ENCODE data around the gene PIP5K1C. TPM values are rescaled to one million over a fixed set of nuclear protein-coding genes. Genes with fewer than 3 reads are reported as not detected.

Gene PIP5K1C
- total RNA-seq, 1 experiment from 2014 or later = 34.0 TPM

GRCh38 chr19:3608079-3608641, 92.1 kb downstream of the PIP5K1C start (continued):
- no peak for TF ChIP-seq ZBTB21 (CRISPR knock-in tag; IDR thresholded peaks at IDR 0.05; ENCODE audit: borderline replicate concordance)
- TF ChIP-seq AR (CRISPR knock-in tag; IDR thresholded peaks at IDR 0.05) = no peak
- no peak for TF ChIP-seq ZSCAN18 (CRISPR knock-in tag; IDR thresholded peaks at IDR 0.05)

- peak overlapping the region; percentile 68 for H3K4me3 Mint-ChIP-seq
- H3K36me3 Mint-ChIP-seq = no peaks in the 10 kb centered on the region; the same call in 1 of the 2 replicates
- ATAC-seq = peak; percentile 67
- POLR2A ChIA-PET = interaction anchor here (0.5 to 0.7 kb wide), 2 partner anchors 31 to 1145 kb away, joined by 3 to 4 read pairs; no protein-coding TSS in a partner anchor
- H3K4me1 Mint-ChIP-seq = peaks cover 11% of the 10 kb centered on the region
- no peak for TF ChIP-seq IRF1 (CRISPR knock-in tag; IDR thresholded peaks at IDR 0.05)
- TF ChIP-seq ZNF138 (CRISPR knock-in tag; conservative IDR thresholded peaks at IDR 0.05) = no peak
- TF ChIP-seq AR (CRISPR knock-in tag; IDR thresholded peaks at IDR 0.05) = no peak
- no peak for TF ChIP-seq FOXJ3 (CRISPR knock-in tag; IDR thresholded peaks at IDR 0.05; ENCODE audit: borderline replicate concordance)
- TF ChIP-seq ZNF425 (CRISPR knock-in tag; conservative IDR thresholded peaks at IDR 0.05) = no peak
- TF ChIP-seq JAZF1 (CRISPR knock-in tag; IDR thresholded peaks at IDR 0.05) = no peak
- no peak for TF ChIP-seq ATF3 (CRISPR knock-in tag; conservative IDR thresholded peaks at IDR 0.05)
- no peak for TF ChIP-seq HMGA2 (CRISPR knock-in tag; IDR thresholded peaks at IDR 0.05)
- H3K27me3 Mint-ChIP-seq (ENCODE audit: low read depth) = no peaks in the 10 kb centered on the region
- no peaks in the 10 kb centered on the region for H3K9me3 Mint-ChIP-seq
- peak; percentile 61 for DNase-seq (ENCODE audit: low spot score)
- H3K27ac Mint-ChIP-seq = peak overlapping the region; percentile 83
- CTCF ChIA-PET = interaction anchor here (0.8 to 1.9 kb wide), 12 partner anchors 8 to 331 kb away, joined by 3 to 13 read pairs (median 5); no protein-coding TSS in a partner anchor
Observed at GRCh38 chr19:3607303-3608078, 92.8 kb downstream of the PIP5K1C start.
